GM12874 (cell line): ENCODE data around the gene TAOK2.

Source experiments
- CTCF ChIP-seq: IDR thresholded peaks from 2 replicates; pipeline ENCODE4 v1.5.1; 2011; ENCODE audit warnings: low read depth, mild to moderate bottlenecking, control low read depth, low read length, moderate library complexity; ENCODE audit not compliant: insufficient read depth

Gene TAOK2

GRCh38 chr16:29973384-29974246 is at the start of gene TAOK2:
TAOK2 (plus strand) TSS chr16:29973868; CDS start chr16:29977773, 3,905 bp downstream.
- no peak for TF ChIP-seq CTCF

GRCh38 chr16:29925105-29925756 is 48.4 kb upstream of the TAOK2 start:
- TF ChIP-seq CTCF = no peak

GRCh38 chr16:29925781-29926710 is 47.6 kb upstream of the TAOK2 start, which contains the start of gene KCTD13:
KCTD13 (minus strand) TSS chr16:29926226; CDS start chr16:29926033, 193 bp downstream.
- TF ChIP-seq CTCF = no peak

GRCh38 chr16:29926711-29927052 is 47.0 kb upstream of the TAOK2 start:
- TF ChIP-seq CTCF = no peak

DNA sequence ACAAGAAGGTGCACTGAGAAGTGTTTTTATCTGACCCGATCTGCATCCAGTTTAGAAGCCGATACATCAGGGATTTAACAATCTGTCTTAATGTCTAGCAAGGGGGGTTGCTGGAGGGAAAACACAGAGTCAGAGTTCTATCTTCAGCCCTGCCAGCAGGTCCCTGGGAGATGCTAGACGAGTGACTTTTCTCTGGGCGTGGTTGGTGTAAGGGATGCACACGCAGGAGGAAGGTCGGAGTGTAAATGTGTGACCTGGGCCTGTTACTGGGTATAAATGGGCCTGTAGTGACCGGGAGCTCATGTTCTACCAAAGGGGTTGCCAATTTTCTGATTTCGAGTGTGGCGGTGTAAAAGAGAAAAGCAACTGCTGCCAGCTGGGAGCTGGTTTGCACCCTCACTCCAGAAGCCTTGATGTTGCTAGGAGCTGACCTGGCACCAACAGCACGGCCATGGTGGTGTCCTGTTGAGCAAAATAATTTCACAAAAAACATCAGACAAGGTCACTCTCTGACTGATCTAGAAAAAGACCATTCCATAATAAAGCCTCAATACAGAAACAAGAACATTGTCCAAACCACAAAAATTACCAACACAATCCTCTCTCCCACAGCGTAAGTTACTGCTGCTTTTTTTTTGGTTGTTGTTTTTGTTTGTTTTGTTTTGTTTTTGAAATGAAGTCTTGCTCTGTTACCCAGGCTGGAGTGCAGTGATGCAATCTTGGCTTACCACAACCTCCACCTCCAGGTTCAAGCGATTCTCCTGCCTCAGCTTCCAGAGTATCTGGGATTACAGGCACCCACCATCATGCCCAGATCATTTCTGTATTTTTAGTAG is 46.4 kb upstream of the TAOK2 start:
- TF ChIP-seq CTCF = no peak

DNA sequence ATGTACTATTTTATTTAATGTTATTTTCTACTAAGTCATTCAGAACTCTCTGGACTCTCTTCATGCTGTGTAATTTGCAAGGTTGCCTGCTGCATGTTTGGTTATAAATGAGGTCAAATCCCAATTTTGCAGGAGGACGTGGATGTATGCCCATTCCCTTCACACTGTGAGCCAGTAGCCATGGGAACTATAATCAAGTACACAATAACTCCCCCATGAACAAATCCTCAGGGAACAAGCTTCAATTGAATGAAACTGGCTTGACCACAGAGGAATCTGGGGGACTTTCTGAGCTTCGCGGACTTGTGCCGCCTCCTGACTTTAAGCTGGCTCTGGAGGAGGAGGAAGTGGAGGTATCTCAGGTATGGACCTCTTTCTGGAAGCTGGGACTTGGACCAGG is 33.0 kb upstream of the TAOK2 start:
- TF ChIP-seq CTCF = no peak
